NCI-H2081 treated with DMSO at 0.1 percent for 48 hours (cell line): ENCODE data around the gene OPCML.

Experiments used
- DNase-seq: peaks from one replicate; lab custom pipeline; 2025; lab: John Stamatoyannopoulos, UW

The OPCML gene

DNA sequence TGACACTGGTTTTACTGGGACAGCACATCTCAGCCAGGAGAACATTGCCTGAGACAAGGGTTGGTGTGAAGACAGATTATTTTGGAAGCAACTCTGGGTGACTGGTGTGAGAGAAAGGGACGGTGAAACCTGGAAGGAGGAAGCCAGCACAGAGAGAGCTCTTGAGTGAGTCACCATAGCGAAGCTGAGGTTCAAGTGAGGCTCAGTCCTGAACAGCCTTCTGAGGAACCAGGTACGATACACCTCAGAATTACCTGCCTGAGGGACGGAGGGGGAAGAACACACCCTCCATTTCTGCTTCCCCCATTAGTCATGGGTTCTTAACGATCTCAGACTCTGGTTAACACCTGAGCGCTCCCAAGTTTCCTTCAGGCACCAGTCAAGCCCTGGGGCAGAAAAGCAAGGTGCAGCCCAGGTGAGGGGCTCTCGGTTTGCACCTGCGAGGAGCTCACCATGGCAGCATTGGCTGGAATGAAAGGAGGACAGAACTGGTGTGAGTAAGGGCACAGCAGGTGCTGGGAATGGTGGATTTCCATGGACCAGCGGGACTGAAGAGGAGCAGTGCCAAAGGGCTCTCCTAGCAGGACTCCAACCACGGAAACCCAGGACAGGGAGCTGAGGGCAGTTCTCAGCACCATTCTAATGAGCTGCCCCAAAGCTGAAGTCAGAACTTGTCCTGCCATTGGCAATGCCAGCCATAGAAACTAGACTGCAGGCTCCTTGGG is 459.3 kb downstream of the OPCML start:
- DNase-seq, result no peak

DNA sequence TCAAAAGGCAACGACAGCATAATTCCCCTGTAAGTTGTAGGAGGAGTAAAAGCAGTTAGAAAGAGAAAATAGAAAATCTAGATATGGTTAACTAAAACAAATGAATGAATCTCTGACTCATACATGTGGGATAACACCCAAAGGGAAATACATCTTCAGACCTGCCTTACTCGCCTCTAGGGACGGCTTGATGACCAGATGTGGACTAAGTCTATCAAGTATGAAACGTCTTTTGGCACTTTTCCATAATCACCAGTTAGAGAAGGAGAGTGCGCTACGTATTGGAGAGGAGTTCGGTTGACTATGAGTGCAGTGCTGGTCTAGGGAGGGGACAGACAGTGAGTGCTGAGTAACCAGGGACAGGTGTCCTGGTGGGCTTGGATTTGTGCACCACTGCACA is 459.9 kb downstream of the OPCML start:
- DNase-seq, result no peak

DNA sequence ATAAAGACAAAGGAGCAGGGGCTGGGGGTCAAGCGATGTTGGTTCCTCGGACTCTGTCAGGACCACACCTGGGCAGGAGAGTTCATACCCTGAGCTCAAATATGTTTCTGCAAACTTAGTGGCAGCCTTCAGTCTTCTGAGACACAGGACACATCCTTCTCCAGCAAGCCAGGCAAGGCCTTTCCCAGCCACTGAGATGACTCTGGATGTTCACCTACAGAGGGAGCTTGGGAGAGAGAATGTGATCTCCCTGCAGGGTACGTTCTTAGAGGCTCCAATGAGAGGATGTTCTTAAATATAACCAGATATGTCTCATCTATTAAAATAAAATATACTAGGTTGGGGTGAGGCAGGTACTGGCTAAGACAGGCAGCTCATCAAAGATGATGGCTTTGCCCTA is 461.5 kb downstream of the OPCML start:
- DNase-seq, result no peak

DNA sequence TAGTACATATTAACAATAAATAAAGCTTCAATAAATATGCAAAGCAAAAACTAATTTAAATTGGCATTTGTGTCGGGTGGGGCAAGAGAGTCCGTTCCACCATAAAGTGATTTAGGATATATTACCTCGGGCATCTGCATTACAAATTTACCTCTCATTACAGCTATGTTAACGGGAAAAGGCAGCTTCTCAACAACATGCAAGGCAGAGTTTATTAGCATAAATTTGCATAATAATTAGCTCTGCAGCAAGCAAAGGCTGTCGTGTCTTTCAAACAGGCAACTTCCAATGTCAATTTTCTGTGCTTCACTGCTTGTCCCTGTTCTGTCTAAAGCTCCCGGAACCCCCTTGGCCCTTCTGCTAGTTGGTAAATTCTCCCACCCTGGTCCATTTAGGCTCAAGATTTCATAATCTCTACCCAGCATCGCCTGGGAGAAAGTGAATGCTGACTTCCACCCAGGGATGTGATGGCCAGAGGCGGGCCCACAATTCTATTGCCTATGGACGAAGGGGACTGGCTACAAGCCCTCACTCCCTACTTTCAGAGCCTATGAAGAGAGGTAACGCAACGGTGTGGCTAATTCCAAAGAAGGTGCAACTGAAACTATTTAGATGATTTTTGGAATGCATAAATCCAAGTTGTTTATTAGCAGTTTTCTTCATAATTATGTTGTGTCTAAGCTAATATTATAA is 462.1 kb downstream of the OPCML start:
- no peak for DNase-seq

DNA sequence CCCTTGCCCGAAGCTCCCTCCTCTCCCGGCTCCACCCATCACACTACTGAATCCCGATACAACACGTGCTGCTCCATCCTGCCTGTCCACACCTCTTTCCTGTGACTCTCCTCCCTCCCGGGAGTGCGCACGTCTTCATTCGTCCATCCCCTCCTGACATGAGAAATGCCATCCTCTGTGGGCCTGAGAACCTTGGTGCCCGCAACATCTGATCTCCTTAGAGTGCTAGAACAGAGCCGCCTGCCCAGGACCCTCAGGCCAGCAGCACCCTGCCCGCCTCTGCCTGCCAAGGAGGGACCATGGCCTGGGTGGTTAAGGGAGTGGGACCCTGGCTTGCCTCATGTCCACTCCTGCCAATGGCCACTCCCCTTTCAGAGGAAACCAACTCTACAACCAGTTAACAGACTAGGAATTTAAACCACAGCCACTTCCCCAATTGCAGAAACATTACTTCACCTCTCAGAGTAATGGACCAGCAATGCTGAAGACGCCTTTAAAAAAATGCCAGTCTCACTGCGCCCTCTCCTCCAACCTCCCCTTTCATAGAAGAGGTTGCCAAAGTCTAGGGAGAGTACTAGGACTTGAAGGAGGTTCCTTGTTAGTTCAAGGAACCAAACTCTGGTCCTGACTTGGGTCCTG is 466.3 kb downstream of the OPCML start:
- no peak for DNase-seq

DNA sequence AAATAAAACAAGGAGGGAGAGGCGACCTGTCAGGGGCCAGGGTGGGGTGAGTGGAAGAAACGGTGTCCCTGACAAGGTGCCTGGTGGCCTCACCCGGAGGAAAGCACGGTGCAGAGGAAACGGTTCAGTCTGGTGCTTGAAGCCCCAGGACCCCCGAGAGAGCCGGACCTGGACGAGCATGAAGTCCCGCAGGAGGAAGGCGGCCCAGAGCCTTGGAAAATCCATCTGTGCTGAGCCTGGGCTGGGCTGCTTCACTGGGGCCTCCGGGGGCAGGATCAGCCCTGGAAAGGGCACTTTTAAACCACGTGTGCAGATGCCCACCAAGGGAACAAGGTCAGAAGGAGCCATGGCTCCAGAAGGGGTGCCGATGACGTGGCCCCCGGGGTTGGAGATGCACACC is 467.3 kb downstream of the OPCML start:
- no peak for DNase-seq

DNA sequence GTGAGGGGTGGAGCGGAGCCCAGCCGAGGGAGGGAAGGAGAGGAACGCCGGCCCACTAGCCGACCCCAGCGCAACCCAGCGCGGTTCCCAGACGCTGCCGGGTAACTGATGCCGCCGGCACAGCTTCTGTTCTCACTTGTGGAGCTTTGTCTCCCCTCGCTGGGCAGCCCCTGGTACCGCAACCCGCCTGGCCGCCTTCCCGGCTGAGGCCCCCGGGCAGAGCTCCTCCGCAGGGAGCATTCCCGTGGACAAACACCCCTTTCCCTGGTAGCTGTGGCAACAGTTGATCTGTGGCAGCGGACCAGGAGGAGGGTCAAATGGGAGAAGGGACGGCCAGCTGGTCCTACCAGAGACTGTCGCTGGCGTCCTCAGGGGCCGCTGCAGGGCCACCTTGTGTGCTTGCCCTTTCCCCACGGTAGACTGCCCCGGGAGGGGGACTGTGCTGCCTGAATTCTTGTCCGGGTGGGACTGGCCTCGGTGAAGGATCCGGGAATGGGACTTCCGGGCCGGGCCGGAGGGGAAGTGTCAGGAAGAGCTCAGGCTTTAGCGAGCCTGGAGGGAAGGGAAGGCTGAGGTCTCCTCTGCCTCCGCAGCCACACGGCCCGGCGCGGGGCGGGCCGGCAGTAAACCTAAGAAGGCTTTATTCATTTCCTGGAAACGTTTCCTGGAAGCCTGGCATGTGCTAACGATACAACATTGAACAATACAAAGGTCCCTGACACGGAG is 468.0 kb downstream of the OPCML start:
- DNase-seq, result peak; percentile 29

DNA sequence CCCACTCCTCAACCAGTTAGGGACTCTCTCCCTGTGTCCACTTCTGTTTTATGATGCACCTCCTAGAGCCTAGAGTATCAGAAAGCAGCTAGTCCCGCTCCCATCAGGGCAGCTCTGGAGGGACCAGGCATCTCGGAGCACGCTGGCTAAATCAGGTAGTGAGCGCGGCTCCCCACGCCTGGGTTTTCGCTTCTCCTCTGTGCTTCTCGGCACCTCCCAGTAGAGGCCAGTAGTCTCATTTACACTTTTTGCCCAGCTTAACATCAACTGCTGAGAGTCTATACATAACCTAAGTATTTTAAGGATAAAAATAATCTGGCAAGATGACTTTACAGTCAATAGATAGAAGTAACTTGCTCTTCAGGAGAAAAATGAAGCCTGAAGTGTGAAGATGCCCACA is 473.8 kb downstream of the OPCML start:
- no peak for DNase-seq

DNA sequence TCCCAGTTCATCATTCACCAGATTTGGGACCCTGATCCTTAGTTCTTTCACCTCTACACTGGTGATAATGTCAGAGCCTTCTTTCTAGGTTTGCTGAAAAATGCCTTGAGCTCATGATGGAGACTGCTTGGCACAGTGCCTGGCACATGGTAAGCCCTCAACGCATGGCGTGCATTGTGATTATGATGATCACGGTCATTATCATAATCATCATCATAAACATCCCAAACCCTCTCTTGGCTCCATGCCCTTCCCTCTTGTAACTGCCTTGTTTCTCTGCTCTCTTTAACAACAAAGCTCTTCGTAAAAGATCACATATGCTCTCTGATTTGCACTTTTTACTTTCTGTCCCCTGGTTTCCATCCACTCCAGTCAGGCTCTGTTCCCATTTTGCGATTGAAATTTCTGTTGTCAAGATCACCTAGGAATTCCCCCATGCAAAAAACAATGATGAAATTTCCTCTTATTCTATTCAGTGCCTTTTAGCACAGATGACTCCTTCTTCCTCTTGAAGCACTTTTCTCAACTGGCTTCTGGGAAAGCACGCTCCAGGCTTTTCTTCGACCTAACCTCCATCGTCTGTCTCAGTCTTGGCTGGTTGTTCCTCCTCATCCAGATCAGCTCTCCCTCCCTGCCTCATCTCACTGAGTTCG is 479.1 kb downstream of the OPCML start:
- DNase-seq, result peak; percentile 53

DNA sequence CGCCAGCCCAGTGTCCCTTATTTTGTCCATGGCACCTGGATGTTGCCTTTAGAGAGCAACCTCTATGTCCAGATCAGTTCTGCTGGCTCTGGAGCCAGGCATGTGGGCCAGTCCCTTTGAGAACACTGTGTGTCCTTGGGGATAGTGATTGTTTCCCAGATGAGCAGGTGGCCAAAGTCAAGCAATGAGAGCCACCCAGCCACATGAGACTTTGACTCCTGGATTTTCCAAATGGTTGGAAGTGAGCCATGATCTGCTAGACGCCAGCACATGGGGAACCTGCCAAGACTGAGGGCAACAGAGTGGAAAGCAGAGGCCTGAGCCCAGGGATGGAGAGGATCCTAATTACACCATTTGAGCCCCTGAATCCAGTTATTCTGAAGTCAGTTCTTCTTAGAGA is 479.8 kb downstream of the OPCML start:
- no peak for DNase-seq

DNA sequence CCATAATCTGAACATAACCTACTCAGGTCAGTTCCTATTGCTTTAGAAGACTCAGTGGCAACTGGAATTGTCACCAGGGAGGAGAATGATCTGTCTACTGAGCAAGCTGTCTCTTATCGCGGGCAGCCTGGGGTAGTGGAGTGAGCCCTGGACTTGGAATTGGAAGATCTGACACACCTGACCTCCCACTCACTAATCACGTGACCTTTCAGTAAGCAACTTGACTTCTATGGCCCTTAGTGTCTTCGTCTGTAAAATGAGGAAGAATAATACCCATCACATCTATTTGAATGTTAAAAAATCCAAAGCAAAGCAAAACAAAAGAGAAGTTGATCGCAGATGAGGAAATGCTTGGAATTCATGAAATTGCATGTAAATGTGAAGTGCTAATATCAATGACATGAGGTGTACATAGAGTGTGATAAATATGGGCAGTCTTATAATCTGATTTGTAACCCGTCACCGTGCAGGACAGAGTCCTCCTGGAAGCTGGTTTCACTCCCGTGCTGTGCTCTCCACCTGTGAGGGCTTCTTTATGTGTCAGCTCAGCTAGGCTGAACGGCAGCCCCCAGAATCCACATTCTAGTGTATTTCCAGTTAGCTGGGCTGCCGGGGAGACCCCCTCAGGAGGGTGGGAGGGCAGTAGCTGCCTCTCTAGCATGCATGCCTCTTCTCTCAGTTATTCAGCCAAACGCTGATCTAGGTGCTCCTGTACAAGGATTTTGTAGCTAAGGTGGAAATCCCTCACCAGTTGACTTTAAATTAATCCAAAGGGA is 482.9 kb downstream of the OPCML start:
- no peak for DNase-seq

DNA sequence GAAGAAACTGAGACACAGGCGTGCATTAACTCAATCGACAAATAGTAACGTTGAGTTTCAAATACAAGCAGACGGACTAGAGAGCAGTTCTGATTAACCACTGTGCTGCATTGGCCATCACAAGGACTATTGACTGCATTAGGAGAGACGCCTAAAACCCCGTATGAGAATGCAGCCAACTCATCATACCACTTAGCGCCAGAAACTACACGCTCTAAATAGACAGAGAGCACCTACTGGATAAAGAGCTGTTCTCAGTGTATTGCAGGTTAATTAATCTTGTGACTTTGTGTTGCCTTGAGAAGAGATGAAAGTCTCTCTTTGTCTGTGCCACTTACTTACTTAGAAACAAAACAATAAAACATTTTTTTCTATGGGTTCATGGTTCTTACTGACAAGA is 484.0 kb downstream of the OPCML start:
- no peak for DNase-seq

DNA sequence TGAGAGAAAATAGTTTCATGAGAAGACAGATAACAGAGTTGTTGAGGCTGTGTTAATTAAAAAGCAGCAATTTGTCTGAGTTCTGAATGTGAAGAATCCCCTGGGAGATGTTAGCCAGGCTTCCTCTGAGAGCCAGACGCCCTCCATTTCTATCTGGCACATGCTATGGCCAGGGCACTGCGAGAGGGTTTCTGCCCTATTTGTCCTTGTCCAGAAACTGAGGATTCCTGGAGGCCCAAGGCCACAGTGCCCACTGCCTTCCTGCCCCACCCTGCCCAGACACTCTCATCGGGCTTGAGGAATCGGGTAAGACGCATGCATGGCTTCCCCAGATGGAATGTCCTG is 484.6 kb downstream of the OPCML start:
- no peak for DNase-seq

DNA sequence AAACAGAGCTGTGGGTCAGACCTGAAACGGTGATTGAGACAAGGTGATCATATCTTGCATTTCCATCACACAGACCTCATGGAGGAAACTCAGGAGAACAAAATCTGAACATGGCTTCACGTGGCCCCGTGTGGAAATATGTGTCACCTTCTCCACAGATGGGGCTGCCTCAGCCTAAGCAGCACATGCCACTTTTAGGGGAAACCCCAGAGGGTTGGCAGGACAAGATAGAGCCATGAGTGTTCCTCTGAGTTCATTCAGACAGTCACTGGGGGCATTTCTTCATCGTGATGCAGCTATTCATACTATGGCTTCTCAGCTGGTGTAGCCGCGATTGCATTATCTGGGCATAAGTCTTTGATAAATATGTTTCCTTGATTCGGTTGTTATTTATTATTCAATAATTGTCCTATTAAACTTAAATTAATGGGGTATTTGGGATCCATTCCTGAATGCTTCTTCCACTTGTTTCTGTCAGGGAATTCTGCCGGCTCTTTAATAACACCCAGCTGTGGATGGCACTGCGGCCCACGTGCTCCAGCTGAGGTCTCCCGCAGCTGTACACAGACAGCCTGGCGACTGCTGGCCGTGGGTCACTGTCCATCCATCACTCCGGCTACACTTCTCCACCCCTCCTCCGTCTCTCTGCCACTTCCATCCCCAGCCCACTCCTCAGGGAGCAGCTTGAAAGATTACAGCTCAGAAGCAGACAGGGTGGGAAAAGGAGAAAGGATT is 485.1 kb downstream of the OPCML start:
- no peak for DNase-seq

DNA sequence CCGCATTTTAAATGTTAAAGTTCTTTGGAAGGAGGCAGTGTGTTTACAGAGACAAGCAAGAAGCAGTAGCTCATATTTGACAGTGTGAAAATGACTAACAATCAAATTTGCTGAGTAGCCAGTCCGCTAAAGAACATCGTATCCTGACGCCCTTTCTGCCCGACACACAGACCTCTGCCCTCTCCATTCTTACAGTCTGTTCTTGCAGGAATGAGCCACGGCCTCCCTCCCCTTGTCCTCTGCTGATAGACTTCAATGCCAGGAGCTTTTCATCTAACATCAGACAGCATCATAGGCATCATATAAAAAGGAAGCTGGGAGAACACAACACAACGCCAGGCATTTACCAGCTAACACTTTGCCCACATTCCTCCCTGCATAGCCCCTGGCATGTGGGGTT is 486.0 kb downstream of the OPCML start:
- no peak for DNase-seq

DNA sequence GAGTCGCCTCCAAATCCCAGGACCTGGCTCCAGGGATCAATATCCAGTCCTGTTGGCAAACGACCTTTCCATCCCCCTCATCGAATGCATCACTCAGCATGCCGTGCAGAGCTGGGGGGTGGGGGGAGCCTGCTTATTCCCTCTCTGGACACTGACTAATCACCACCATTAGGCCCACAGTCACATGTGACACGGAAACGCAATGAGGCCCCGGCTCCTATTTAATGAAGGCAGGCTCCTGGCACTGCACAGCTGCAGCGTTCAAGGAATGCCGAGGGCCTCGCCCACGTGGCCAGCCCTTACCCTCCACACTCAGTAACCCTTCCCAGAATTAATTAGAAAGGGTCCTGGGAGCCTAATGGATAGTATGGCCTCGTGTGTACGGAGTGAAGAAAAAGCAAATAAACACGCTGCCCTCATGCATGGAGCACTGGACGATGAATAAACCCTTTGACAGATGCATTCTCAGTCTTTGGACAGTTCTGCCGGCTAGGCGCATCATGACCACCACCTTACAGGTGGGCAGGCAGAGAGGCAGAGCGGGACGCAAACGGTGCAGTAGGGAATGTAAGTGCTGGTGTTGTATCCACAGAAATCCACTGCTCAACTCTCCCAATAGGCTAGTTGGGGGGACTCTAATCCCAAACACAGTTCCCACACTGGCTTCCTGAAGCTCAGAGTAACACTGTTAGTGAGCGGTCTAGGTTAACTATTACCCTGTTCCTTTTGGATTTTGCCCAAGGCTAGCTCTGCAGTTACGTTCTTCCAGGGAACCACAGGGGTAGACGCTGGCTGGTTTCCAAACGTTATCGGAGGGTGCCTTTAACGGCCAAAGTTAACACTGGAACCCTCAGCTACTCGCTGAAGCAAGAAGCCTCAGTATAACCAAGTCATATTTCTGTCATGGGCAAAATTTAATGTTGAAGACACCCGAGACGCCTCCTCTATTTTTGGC is 490.1 kb downstream of the OPCML start:
- DNase-seq, result no peak

DNA sequence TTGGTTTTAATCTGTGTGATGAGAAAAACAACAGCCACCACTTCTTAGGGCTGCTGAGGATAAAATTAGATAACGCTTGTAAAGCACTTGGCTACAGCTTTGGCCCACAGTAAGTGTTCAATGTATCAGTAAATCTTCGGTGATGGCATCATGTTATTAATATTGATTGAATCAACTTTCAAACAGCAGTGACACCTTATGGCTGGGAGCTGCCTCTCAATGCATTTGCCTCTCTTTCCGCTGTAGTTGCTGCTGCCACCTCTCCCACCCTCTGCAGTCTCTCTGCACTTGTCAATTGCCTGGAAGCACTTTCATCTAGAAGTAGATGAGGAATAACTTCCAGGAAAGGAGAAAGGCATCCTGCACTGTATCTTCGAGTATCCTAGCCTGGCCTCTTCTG is 491.1 kb downstream of the OPCML start:
- DNase-seq, result no peak

DNA sequence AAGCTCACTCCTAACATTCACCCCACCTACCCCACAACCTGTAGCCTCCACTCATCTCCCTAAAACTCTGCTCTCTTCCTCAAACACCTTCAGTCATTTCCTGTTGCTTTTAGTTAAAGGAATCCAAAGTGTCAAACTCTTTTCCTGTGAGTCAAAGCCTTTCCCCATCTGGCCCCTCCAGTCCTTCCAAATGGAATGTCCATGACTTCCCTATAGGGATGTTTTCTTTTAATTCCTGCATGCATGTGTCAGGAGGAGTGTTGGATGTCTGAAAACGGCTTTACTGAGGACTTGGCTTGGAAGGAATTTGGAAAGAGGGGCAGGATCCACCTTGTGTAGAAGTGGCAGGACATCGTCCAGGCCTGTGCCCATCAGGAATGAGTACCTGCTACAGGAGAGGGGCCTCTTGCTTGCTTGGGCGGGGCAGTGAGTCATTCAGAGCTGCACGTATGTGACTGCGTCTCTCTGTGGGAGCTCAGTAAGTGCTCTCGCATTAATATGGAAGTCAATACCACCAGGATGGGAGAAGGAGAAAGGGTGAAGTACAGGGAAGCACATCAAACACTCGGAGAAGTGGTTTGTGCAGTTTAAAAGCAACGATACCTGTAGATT is 491.9 kb downstream of the OPCML start:
- DNase-seq, result no peak

DNA sequence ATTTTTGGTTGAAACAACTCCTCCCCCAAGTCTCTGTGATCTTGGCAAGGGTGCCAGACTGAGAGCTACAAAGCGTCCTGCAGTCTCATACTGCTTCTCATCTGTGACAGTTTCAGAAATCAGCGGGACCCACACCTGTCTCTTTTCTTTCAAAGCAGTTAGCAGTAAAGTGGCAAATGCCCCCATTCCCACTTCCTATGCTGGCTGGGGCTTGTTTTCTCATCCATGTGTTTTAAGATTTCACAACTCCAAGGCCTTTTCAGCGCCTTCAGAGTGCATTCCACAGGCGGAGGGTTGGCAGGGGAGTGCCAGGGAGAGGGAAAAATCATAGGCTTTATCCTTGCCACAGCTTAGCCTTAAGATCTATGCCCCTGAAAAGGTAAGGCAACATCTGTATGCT is 493.5 kb downstream of the OPCML start:
- DNase-seq, result no peak
